ENCODE measurements around the gene JAM3. TPM values are rescaled to one million over a fixed set of nuclear protein-coding genes. Genes with fewer than 3 reads are reported as not detected.
"Not testable (repeated sequence)": the region's sequence is repeated elsewhere in the genome, so short reads cannot be mapped to it uniquely, and the experiment has no call there.

The JAM3 gene
- polyA plus RNA-seq, 4 donors, result 0.67 to 8.5 (median 4.5) TPM

- FAIRE-seq (no peak), DNase-seq (no peak)
- no peaks in the 10 kb centered on the region for H3K9me3 ChIP-seq (ENCODE audit: control insufficient read depth in 2 of 2, insufficient read depth in 1 of 2, low read depth in 1 of 2, low read length in 1 of 2)
- H3K27ac ChIP-seq (ENCODE audit: low read depth in 1 of 3, low read length in 2 of 3), result no peak overlapping the region
- H3K36me3 ChIP-seq (ENCODE audit: control insufficient read depth in 3 of 3, insufficient read depth in 2 of 3, low read depth in 1 of 3, low read length in 3 of 3), result no peaks in the 10 kb centered on the region
- peaks cover 0 to 4% (median 0%) of the 10 kb centered on the region in 3 donors for H3K4me1 ChIP-seq (ENCODE audit: control insufficient read depth in 3 of 3, insufficient read depth in 2 of 3, low read depth in 1 of 3, low read length in 2 of 3)
- H3K27me3 ChIP-seq (ENCODE audit: control insufficient read depth in 3 of 3, insufficient read depth in 3 of 3, low read length in 3 of 3), result no peaks in the 10 kb centered on the region
- H3K4me3 ChIP-seq (ENCODE audit: low read depth in 1 of 3, low read length in 3 of 3), result no peak overlapping the region
- 87 to 92% (median 91%) methylated on average over 3 of the region's 3 CpGs for WGBS, 3 donors
These were observed 28.3 kb downstream of the JAM3 start for GRCh38 chr11:134097166-134097565.

- Histone ChIP-seq H3K27me3 (ENCODE audit: control insufficient read depth in 3 of 3, insufficient read depth in 3 of 3, low read length in 3 of 3) (no peaks in the 10 kb centered on the region), H3K36me3 (ENCODE audit: control insufficient read depth in 3 of 3, insufficient read depth in 2 of 3, low read depth in 1 of 3, low read length in 3 of 3) (no peaks in the 10 kb centered on the region), H3K4me1 (ENCODE audit: control insufficient read depth in 3 of 3, insufficient read depth in 2 of 3, low read depth in 1 of 3, low read length in 2 of 3) (peaks cover 0 to 4% (median 0%) of the 10 kb centered on the region in 3 donors), H3K27ac (ENCODE audit: low read depth in 1 of 3, low read length in 2 of 3) (no peak overlapping the region), H3K9me3 (ENCODE audit: control insufficient read depth in 2 of 2, insufficient read depth in 1 of 2, low read depth in 1 of 2, low read length in 1 of 2) (no peaks in the 10 kb centered on the region), H3K4me3 (ENCODE audit: low read depth in 1 of 3, low read length in 3 of 3) (no peak overlapping the region)
- DNase-seq (peak; percentile 33 to 38), FAIRE-seq (no peak)
- WGBS, 3 donors, result 59 to 77% (median 71%) methylated on average over 3 of the region's 3 CpGs
These were observed 29.8 kb downstream of the JAM3 start for GRCh38 chr11:134098566-134099184.

GRCh38 chr11:134100171-134100570, 31.3 kb downstream of the JAM3 start:
- 69 to 84% (median 81%) methylated on average over 2 of the region's 2 CpGs for WGBS, 3 donors
- FAIRE-seq, result no peak
- no peaks in the 10 kb centered on the region for H3K27me3 ChIP-seq (ENCODE audit: control insufficient read depth in 3 of 3, insufficient read depth in 3 of 3, low read length in 3 of 3)
- DNase-seq, result no peak
- H3K4me1 ChIP-seq (ENCODE audit: control insufficient read depth in 3 of 3, insufficient read depth in 2 of 3, low read depth in 1 of 3, low read length in 2 of 3), result peaks cover 0 to 4% (median 0%) of the 10 kb centered on the region in 3 donors
- no peak overlapping the region for H3K4me3 ChIP-seq (ENCODE audit: low read depth in 1 of 3, low read length in 3 of 3)
- H3K9me3 ChIP-seq (ENCODE audit: control insufficient read depth in 2 of 2, insufficient read depth in 1 of 2, low read depth in 1 of 2, low read length in 1 of 2), result no peaks in the 10 kb centered on the region
- H3K27ac ChIP-seq (ENCODE audit: low read depth in 1 of 3, low read length in 2 of 3), result no peak overlapping the region
- no peaks in the 10 kb centered on the region for H3K36me3 ChIP-seq (ENCODE audit: control insufficient read depth in 3 of 3, insufficient read depth in 2 of 3, low read depth in 1 of 3, low read length in 3 of 3)

- H3K4me1 ChIP-seq (ENCODE audit: control insufficient read depth in 3 of 3, insufficient read depth in 2 of 3, low read depth in 1 of 3, low read length in 2 of 3), result peaks cover 0 to 4% (median 0%) of the 10 kb centered on the region in 3 donors
- no peaks in the 10 kb centered on the region for H3K36me3 ChIP-seq (ENCODE audit: control insufficient read depth in 3 of 3, insufficient read depth in 2 of 3, low read depth in 1 of 3, low read length in 3 of 3)
- H3K4me3 ChIP-seq (ENCODE audit: low read depth in 1 of 3, low read length in 3 of 3), result no peak overlapping the region
- no peak for DNase-seq
- no peaks in the 10 kb centered on the region for H3K27me3 ChIP-seq (ENCODE audit: control insufficient read depth in 3 of 3, insufficient read depth in 3 of 3, low read length in 3 of 3)
- H3K9me3 ChIP-seq (ENCODE audit: control insufficient read depth in 2 of 2, insufficient read depth in 1 of 2, low read depth in 1 of 2, low read length in 1 of 2), result no peaks in the 10 kb centered on the region
- FAIRE-seq, result no peak
- no peak overlapping the region for H3K27ac ChIP-seq (ENCODE audit: low read depth in 1 of 3, low read length in 2 of 3)
These were observed 32.4 kb downstream of the JAM3 start for GRCh38 chr11:134101282-134101681.

- DNase-seq, result no peak
- Histone ChIP-seq H3K36me3 (ENCODE audit: control insufficient read depth in 3 of 3, insufficient read depth in 2 of 3, low read depth in 1 of 3, low read length in 3 of 3) (no peaks in the 10 kb centered on the region), H3K4me3 (ENCODE audit: low read depth in 1 of 3, low read length in 3 of 3) (no peak overlapping the region), H3K27me3 (ENCODE audit: control insufficient read depth in 3 of 3, insufficient read depth in 3 of 3, low read length in 3 of 3) (no peaks in the 10 kb centered on the region), H3K4me1 (ENCODE audit: control insufficient read depth in 3 of 3, insufficient read depth in 2 of 3, low read depth in 1 of 3, low read length in 2 of 3) (no peaks in the 10 kb centered on the region), H3K9me3 (ENCODE audit: control insufficient read depth in 2 of 2, insufficient read depth in 1 of 2, low read depth in 1 of 2, low read length in 1 of 2) (no peaks in the 10 kb centered on the region), H3K27ac (ENCODE audit: low read depth in 1 of 3, low read length in 2 of 3) (no peak overlapping the region)
- WGBS, 3 donors, result 84 to 91% (median 89%) methylated on average over 5 of the region's 5 CpGs
- no peak for FAIRE-seq
These were observed 41.5 kb downstream of the JAM3 start for GRCh38 chr11:134110252-134110815.

- 86 to 100% (median 90%) methylated on average over 1 of the region's 1 CpG for WGBS, 3 donors
- H3K9me3 ChIP-seq (ENCODE audit: control insufficient read depth in 2 of 2, insufficient read depth in 1 of 2, low read depth in 1 of 2, low read length in 1 of 2); H3K36me3 ChIP-seq (ENCODE audit: control insufficient read depth in 3 of 3, insufficient read depth in 2 of 3, low read depth in 1 of 3, low read length in 3 of 3); H3K27ac ChIP-seq (ENCODE audit: low read depth in 1 of 3, low read length in 2 of 3); H3K4me1 ChIP-seq (ENCODE audit: control insufficient read depth in 3 of 3, insufficient read depth in 2 of 3, low read depth in 1 of 3, low read length in 2 of 3); FAIRE-seq; DNase-seq; H3K4me3 ChIP-seq (ENCODE audit: low read depth in 1 of 3, low read length in 3 of 3); H3K27me3 ChIP-seq (ENCODE audit: control insufficient read depth in 3 of 3, insufficient read depth in 3 of 3, low read length in 3 of 3): not testable (repeated sequence)
These were observed 44.9 kb downstream of the JAM3 start for GRCh38 chr11:134113787-134114186.

GRCh38 chr11:134116210-134116609, 47.3 kb downstream of the JAM3 start:
- FAIRE-seq (no peak), DNase-seq (no peak)
- peaks cover 0 to 4% (median 0%) of the 10 kb centered on the region in 3 donors for H3K4me1 ChIP-seq (ENCODE audit: control insufficient read depth in 3 of 3, insufficient read depth in 2 of 3, low read depth in 1 of 3, low read length in 2 of 3)
- no peak overlapping the region for H3K27ac ChIP-seq (ENCODE audit: low read depth in 1 of 3, low read length in 2 of 3)
- no peaks in the 10 kb centered on the region for H3K9me3 ChIP-seq (ENCODE audit: control insufficient read depth in 2 of 2, insufficient read depth in 1 of 2, low read depth in 1 of 2, low read length in 1 of 2)
- H3K36me3 ChIP-seq (ENCODE audit: control insufficient read depth in 3 of 3, insufficient read depth in 2 of 3, low read depth in 1 of 3, low read length in 3 of 3), result no peaks in the 10 kb centered on the region
- H3K4me3 ChIP-seq (ENCODE audit: low read depth in 1 of 3, low read length in 3 of 3), result no peak overlapping the region
- 90 to 96% (median 92%) methylated on average over 1 of the region's 1 CpG for WGBS, 3 donors
- peaks cover 0 to 5% (median 0%) of the 10 kb centered on the region in 3 donors for H3K27me3 ChIP-seq (ENCODE audit: control insufficient read depth in 3 of 3, insufficient read depth in 3 of 3, low read length in 3 of 3)

GRCh38 chr11:134118006-134118405, 49.1 kb downstream of the JAM3 start:
- Histone ChIP-seq H3K36me3 (ENCODE audit: control insufficient read depth in 3 of 3, insufficient read depth in 2 of 3, low read depth in 1 of 3, low read length in 3 of 3) (no peaks in the 10 kb centered on the region), H3K4me3 (ENCODE audit: low read depth in 1 of 3, low read length in 3 of 3) (no peak overlapping the region), H3K9me3 (ENCODE audit: control insufficient read depth in 2 of 2, insufficient read depth in 1 of 2, low read depth in 1 of 2, low read length in 1 of 2) (no peaks in the 10 kb centered on the region), H3K4me1 (ENCODE audit: control insufficient read depth in 3 of 3, insufficient read depth in 2 of 3, low read depth in 1 of 3, low read length in 2 of 3) (peaks cover 0 to 4% (median 0%) of the 10 kb centered on the region in 3 donors), H3K27ac (ENCODE audit: low read depth in 1 of 3, low read length in 2 of 3) (no peak overlapping the region), H3K27me3 (ENCODE audit: control insufficient read depth in 3 of 3, insufficient read depth in 3 of 3, low read length in 3 of 3) (peaks cover 0 to 5% (median 2%) of the 10 kb centered on the region in 3 donors)
- FAIRE-seq, result no peak
- DNase-seq, result no peak

GRCh38 chr11:134119094-134119493, 50.2 kb downstream of the JAM3 start:
- WGBS, 3 donors, result 82 to 84% (median 83%) methylated on average over 3 of the region's 3 CpGs
- Histone ChIP-seq H3K27ac (ENCODE audit: low read depth in 1 of 3, low read length in 2 of 3) (no peak overlapping the region), H3K36me3 (ENCODE audit: control insufficient read depth in 3 of 3, insufficient read depth in 2 of 3, low read depth in 1 of 3, low read length in 3 of 3) (no peaks in the 10 kb centered on the region), H3K4me1 (ENCODE audit: control insufficient read depth in 3 of 3, insufficient read depth in 2 of 3, low read depth in 1 of 3, low read length in 2 of 3) (peaks cover 0 to 4% (median 0%) of the 10 kb centered on the region in 3 donors), H3K4me3 (ENCODE audit: low read depth in 1 of 3, low read length in 3 of 3) (no peak overlapping the region), H3K27me3 (ENCODE audit: control insufficient read depth in 3 of 3, insufficient read depth in 3 of 3, low read length in 3 of 3) (peaks cover 0 to 10% (median 2%) of the 10 kb centered on the region in 3 donors), H3K9me3 (ENCODE audit: control insufficient read depth in 2 of 2, insufficient read depth in 1 of 2, low read depth in 1 of 2, low read length in 1 of 2) (no peaks in the 10 kb centered on the region)
- no peak for FAIRE-seq
- DNase-seq, result no peak

All from small intestine (tissue), 7 donors.